B cell (primary cell): ENCODE data around the gene MAP2K5.

Experiments
- CTCF ChIP-seq: fragments of 200-600 bp; IDR thresholded peaks from one replicate; pipeline ENCODE4 v1.8.0; 2022; ENCODE audit warnings: antibody characterized with exemption, mild to moderate bottlenecking
- EZH2 ChIP-seq: IDR thresholded peaks from 2 replicates; pipeline ENCODE4 v1.6.1; 2012; ENCODE audit warnings: borderline replicate concordance, low read depth, mild to moderate bottlenecking, moderate library complexity, low read length; ENCODE audit not compliant: insufficient read depth, poor library complexity, severe bottlenecking

- TF ChIP-seq CTCF, result no peak
- TF ChIP-seq EZH2, result no peak
Measured at GRCh38 chr15:67801926-67802914, 259.7 kb downstream of the MAP2K5 start.
